Subcutaneous adipose tissue (tissue), 4 donors: ENCODE measurements around the gene TLCD5. TPM values are rescaled to one million over a fixed set of nuclear protein-coding genes. Genes with fewer than 3 reads are reported as not detected.

Source experiments
- total RNA-seq, 4 donors: library from RNA; depleted of rRNA; stranded (reverse); fragments of >200 nt; gene quantifications; one replicate each; pipeline ENCODE4 v1.1.0, GENCODE V29; 2016
- TF ChIP-seq, protein P1 (sequence below): fragments of 450-650 bp; IDR thresholded peaks from one replicate; pipeline ENCODE4 v1.5.1; 2016; ENCODE audit warnings: low read depth, mild to moderate bottlenecking, control low read depth, antibody characterized with exemption, moderate library complexity

The TLCD5 gene
- total RNA-seq, 4 donors from 2014 or later, result 2.3 to 4.4 (median 3.4) TPM

DNA sequence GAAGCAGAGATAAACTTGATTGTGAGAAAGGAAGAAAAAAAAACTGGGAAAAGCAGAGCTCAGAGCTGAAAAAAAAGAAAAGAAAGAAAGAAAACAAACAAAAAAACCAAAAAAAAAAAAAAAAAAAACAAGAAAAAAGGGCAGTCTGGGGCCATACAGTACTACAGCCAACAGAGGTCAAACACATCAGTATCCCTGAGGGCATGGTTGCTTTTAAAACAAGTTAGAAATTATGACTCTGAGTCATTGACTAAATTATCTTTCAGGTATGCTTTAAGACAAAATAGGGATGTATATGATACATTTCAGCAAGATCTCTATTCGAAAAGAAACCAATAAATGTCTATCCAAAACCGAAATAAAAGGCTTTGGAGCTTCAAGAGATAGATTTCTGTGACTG lies 37.1 kb upstream of the TLCD5 start:
- TF ChIP-seq, protein P1, sequence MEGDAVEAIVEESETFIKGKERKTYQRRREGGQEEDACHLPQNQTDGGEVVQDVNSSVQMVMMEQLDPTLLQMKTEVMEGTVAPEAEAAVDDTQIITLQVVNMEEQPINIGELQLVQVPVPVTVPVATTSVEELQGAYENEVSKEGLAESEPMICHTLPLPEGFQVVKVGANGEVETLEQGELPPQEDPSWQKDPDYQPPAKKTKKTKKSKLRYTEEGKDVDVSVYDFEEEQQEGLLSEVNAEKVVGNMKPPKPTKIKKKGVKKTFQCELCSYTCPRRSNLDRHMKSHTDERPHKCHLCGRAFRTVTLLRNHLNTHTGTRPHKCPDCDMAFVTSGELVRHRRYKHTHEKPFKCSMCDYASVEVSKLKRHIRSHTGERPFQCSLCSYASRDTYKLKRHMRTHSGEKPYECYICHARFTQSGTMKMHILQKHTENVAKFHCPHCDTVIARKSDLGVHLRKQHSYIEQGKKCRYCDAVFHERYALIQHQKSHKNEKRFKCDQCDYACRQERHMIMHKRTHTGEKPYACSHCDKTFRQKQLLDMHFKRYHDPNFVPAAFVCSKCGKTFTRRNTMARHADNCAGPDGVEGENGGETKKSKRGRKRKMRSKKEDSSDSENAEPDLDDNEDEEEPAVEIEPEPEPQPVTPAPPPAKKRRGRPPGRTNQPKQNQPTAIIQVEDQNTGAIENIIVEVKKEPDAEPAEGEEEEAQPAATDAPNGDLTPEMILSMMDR, result no peak

DNA sequence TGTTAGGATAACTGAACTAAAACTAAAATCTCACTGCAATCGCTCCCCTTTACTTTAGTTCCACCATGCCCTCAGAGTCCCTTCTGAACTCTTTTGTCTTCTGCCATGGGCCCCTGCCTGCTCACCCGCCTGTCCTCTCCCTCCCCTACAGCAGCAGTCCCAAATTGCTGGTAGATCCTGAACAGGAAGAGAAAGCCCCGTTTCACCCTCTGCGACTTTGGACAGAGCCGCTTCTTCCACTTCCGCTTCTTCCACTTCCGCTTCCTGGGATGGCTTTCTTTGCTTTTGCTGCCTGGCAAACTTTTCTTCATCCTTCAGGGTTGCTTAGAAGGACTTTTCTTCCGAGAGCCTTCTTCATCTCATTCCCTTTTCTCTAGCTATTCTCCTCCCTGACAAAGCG lies 35.7 kb upstream of the TLCD5 start:
- TF ChIP-seq, protein P1, result no peak

DNA sequence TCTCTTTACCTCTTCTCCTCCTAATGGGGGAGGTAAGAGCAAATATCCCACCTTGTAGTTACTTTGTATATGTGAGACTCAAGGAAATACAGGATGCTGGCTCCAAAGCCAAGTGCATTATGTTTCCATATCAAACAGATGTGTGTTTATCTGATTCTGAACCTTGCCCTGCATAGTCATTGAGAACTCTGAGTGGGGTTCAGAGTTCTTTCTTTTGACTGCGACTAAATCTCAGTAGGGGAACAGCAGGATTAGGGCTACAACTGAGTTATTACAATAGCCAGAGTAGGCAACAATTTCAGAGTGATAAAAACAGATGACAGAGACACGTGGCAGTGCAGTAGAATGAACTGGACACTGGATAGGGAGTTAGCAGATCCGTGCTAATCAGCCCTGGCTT lies 34.1 kb upstream of the TLCD5 start:
- TF ChIP-seq, protein P1, result no peak

DNA sequence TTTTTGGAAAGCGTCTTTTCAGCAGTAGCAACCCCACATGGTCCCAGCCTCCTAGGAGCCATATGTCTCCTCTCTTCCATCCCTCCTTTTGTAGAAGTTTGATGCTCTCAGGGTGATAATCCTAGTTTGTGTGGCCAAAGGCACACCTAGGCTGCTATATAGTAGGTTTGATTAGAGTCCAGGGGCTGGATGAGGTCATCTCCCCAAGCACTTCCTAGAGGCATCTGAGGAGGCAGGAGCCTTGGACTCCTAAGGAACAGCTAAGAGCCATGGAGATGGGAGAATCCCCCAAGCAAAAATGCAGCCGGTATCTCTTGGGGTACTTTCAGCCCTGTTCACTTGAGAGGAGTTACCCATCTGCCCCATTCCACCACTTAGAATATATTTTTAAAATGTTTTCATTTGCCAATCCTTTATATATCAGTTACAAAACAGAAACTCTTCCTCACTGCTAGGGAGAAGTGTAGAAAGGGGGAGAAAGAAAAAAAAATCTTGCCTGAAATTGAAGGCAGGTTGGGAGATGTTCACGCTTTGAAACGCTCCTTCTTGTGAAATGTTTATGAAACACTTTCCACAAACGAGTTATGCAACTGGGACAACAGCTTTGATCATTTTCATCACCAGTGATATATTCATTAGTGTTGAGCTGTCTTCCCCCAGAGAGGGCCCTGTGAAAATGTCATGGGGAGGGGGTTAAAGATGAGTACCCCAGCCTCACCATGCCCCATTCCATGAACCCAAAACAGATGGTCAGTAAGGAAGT lies 31.9 kb upstream of the TLCD5 start:
- TF ChIP-seq, protein P1, result no peak

DNA sequence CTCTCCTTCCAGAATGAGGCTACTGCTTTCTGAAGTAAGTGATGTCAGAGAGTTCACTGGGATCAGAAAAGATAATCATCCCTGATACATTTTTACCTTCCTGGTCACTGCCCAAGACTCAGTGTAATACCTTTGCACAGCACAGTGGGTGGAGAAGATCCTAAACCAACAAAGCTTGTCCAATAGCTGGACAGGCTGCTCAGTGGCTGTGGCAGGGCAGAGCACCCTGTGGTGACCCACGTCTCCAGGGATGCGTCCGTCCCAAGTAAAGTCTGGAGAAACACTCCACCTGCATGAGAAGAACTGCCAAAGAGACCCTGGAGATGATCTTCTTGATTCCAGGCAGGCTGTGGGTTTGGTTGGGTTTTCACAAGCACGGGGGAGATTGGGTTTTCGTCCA lies 31.0 kb upstream of the TLCD5 start:
- TF ChIP-seq, protein P1, result no peak

DNA sequence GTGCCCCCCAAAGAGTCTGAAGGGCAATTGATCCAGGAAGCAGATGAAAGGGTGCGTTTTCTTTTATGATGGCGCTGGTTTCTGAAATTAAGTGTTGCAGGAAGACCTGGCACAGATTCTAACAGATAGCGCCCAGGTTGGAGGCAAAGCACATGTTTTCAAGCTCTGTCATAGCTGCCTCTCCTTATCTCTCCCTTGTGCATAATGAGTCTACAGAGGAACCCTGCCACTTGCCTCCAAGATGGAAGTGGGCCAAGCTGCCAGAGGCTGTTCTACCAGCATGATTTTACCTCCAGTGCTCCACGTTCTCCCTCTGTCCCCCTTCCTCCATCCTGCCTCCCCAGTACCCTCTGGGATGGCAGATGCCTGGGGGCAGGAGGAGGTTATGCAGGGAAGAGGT lies 30.0 kb upstream of the TLCD5 start:
- TF ChIP-seq, protein P1, result no peak

DNA sequence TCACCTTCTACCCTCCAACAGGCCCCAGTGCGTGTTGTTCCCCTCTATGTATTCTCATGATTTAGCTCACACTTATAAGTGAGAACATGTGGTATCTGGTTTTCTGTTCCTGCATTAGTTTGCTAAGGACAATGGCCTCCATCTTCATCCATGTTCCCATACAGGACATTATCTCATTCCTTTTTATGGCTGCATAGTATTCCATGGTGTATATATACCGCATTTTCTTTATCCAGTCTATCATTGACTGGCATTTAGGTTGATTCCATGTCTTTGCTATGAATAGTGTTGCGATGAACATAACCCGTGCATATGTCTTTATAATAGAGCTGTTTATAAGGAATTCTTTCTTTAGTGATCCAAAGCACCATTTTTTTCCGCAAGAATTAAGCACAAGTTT lies 28.5 kb upstream of the TLCD5 start:
- TF ChIP-seq, protein P1, result no peak
